ENCODE results near the gene C16orf74. TPM values are rescaled to one million over a fixed set of nuclear protein-coding genes. Genes with fewer than 3 reads are reported as not detected.

The C16orf74 gene
- total RNA-seq, 1 experiment from 2014 or later = 68.5 TPM

- Mint-ChIP-seq H3K4me1 (ENCODE audit: insufficient read depth, unreplicated experiment) (no peaks in the 10 kb centered on the region), H3K27ac (ENCODE audit: low read depth, unreplicated experiment) (no peak overlapping the region), H3K9me3 (ENCODE audit: unreplicated experiment) (no peaks in the 10 kb centered on the region), H3K4me3 (ENCODE audit: unreplicated experiment) (no peak overlapping the region), H3K36me3 (ENCODE audit: insufficient read depth, unreplicated experiment) (peaks cover 45% of the 10 kb centered on the region), H3K27me3 (ENCODE audit: insufficient read depth, unreplicated experiment) (no peaks in the 10 kb centered on the region)
- ChIA-PET POLR2A (interaction anchor here (0.7 kb wide), 2 partner anchors 34 to 224 kb away, joined by 3 read pairs; no protein-coding TSS in a partner anchor), CTCF (no interaction called here)
- DNase-seq (ENCODE audit: unreplicated experiment) = no peak
- BruUV-seq (replicated peaks) = no TSS peak
- intact Hi-C loops (cut with micrococcal nuclease) = no loop called here
- TF ChIP-seq CTCF (IDR thresholded peaks at IDR 0.05; ENCODE audit: unreplicated experiment) = no peak
Observed at GRCh38 chr16:85738923-85739715, 11.8 kb downstream of the C16orf74 start.

- no peaks in the 10 kb centered on the region for H3K9me3 Mint-ChIP-seq (ENCODE audit: unreplicated experiment)
- H3K4me3 Mint-ChIP-seq (ENCODE audit: unreplicated experiment) = no peak overlapping the region
- H3K36me3 Mint-ChIP-seq (ENCODE audit: insufficient read depth, unreplicated experiment) = peaks cover 41% of the 10 kb centered on the region
- intact Hi-C loops (cut with micrococcal nuclease) = no loop called here
- H3K4me1 Mint-ChIP-seq (ENCODE audit: insufficient read depth, unreplicated experiment) = peaks cover 6% of the 10 kb centered on the region
- DNase-seq (ENCODE audit: unreplicated experiment) = no peak
- no peaks in the 10 kb centered on the region for H3K27me3 Mint-ChIP-seq (ENCODE audit: insufficient read depth, unreplicated experiment)
- BruUV-seq (replicated peaks) = no TSS peak
- H3K27ac Mint-ChIP-seq (ENCODE audit: low read depth, unreplicated experiment) = no peak overlapping the region
- ChIA-PET CTCF (interaction anchor here (0.6 to 2.8 kb wide), 8 partner anchors 9 to 121 kb away, joined by 3 to 12 read pairs (median 4); no protein-coding TSS in a partner anchor), POLR2A (interaction anchor here (0.8 kb wide), 1 partner anchor 709 kb away, joined by 3 read pairs; the partner anchor contains the start of gene KIAA0513)
- no peak for TF ChIP-seq CTCF (IDR thresholded peaks at IDR 0.05; ENCODE audit: unreplicated experiment)
Observed at GRCh38 chr16:85736921-85737320, 14.0 kb downstream of the C16orf74 start.

GRCh38 chr16:85735946-85736345 lies 14.9 kb downstream of the C16orf74 start:
- no TSS peak for BruUV-seq (replicated peaks)
- Mint-ChIP-seq H3K4me3 (ENCODE audit: unreplicated experiment) (no peak overlapping the region), H3K9me3 (ENCODE audit: unreplicated experiment) (no peaks in the 10 kb centered on the region), H3K27ac (ENCODE audit: low read depth, unreplicated experiment) (no peak overlapping the region), H3K4me1 (ENCODE audit: insufficient read depth, unreplicated experiment) (peaks cover 6% of the 10 kb centered on the region), H3K36me3 (ENCODE audit: insufficient read depth, unreplicated experiment) (peaks cover 31% of the 10 kb centered on the region), H3K27me3 (ENCODE audit: insufficient read depth, unreplicated experiment) (no peaks in the 10 kb centered on the region)
- no peak for TF ChIP-seq CTCF (IDR thresholded peaks at IDR 0.05; ENCODE audit: unreplicated experiment)
- ChIA-PET CTCF (interaction anchor here (0.5 to 2.8 kb wide), 6 partner anchors 10 to 266 kb away, joined by 3 to 12 read pairs (median 6); no protein-coding TSS in a partner anchor), POLR2A (no interaction called here)
- DNase-seq (ENCODE audit: unreplicated experiment) = no peak
- intact Hi-C loops (cut with micrococcal nuclease) = no loop called here

GRCh38 chr16:85735225-85735635 lies 15.7 kb downstream of the C16orf74 start:
- Mint-ChIP-seq H3K4me1 (ENCODE audit: insufficient read depth, unreplicated experiment) (peaks cover 6% of the 10 kb centered on the region), H3K27ac (ENCODE audit: low read depth, unreplicated experiment) (no peak overlapping the region), H3K36me3 (ENCODE audit: insufficient read depth, unreplicated experiment) (peaks cover 24% of the 10 kb centered on the region), H3K4me3 (ENCODE audit: unreplicated experiment) (no peak overlapping the region), H3K27me3 (ENCODE audit: insufficient read depth, unreplicated experiment) (no peaks in the 10 kb centered on the region), H3K9me3 (ENCODE audit: unreplicated experiment) (no peaks in the 10 kb centered on the region)
- no peak for TF ChIP-seq CTCF (IDR thresholded peaks at IDR 0.05; ENCODE audit: unreplicated experiment)
- POLR2A ChIA-PET = no interaction called here
- CTCF ChIA-PET = interaction anchor here (0.6 to 2.8 kb wide), 2 partner anchors 18 to 266 kb away, joined by 3 to 12 read pairs; no protein-coding TSS in a partner anchor
- no TSS peak for BruUV-seq (replicated peaks)
- no peak for DNase-seq (ENCODE audit: unreplicated experiment)
- intact Hi-C loops (cut with micrococcal nuclease) = no loop called here
